GM19240 (cell line): ENCODE results near the gene FAM78B.

Experiments
- DNase-seq: peaks from one replicate; pipeline ENCODE4 v3.0.0; 2011; ENCODE audit warnings: low spot score; ENCODE audit not compliant: insufficient read length

FAM78B gene

DNA sequence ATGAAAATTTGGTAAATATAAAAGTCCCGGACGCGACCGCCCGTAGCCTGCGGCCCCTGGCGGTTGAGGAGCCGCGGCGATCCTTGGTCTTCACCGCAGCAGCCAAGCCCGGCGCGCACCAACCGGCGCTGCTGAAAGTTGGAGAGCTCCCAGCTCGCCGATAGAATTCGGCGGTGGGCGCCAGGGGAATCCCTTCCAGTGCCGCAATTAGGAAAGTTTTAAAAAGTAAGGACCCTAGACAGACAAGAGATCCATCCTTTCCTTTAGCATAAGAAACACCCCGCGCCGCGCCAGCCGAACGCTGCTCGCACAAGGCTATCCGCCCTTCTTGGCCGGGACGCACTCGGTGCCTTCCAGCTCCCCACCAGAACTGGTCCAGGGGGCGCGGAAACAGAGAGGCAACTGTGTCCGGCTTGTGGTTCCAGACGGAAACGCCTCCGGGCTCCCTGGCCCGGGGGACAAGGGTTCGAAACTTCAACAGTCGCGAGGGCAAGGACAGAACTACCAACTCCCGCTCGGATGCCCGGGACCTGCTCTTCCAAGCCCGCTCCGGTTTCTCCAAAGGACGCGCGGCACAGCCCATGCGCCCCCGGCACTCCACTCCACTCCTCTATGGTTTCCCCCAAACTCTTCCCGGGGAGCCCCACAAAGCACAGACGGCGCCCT lies 1.7 kb downstream of the FAM78B start:
- DNase-seq, result no peak

DNA sequence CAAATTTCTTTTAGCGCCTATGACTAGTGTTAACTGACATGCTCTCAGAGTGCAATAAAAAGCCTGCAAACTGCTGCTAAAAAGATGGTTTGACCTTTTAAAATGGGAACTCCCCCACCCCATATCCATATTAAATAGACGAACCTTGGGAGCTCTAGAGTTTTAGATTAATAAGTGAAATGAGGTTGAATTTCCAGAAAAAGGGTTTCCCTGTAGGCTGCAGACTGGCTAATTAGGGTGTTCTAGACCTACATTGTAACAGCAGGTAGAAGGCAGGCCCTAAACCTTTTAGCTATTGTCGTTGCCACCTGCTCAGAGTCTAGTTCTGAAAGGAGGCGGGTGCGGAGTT lies 2.2 kb downstream of the FAM78B start:
- DNase-seq, result no peak

DNA sequence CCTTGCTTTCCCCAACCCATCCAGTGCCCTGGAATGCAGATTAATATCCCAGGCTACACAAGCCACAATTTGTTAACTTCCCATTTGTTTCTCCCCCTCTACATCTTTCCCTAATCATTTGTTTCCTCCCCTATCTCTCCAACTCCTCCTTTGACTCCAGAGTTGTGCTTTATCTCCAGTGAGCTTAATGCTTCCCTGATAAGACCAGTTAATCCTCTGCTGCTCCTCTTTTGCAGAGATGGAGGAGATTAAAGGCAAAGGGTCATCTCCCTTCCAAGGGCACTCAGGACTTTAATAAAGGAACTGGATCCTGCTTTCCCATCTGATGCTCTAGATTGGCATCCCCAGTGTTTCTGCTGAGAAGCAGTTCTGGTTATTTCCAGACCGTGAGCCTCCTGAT lies 7.1 kb downstream of the FAM78B start:
- DNase-seq, result no peak

DNA sequence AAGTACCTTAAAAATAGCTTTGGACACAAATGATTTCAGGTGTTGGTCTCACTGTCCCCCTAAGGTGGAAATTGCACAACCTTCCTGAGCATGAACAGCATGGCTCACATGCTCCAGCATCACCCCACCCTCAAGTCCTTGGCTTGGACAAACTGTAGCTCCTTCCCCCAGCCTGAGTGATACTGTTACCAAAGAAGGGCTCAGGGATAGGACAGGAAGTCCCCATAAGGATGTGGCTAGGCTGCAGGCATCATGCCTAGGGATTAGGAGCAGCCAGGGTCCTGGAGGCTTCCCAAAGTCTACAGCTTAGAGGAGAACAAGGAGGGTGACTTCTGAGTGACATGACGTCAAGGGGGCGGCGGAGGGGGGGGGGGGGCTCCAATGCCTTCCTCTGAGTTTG lies 10.1 kb downstream of the FAM78B start:
- no peak for DNase-seq

DNA sequence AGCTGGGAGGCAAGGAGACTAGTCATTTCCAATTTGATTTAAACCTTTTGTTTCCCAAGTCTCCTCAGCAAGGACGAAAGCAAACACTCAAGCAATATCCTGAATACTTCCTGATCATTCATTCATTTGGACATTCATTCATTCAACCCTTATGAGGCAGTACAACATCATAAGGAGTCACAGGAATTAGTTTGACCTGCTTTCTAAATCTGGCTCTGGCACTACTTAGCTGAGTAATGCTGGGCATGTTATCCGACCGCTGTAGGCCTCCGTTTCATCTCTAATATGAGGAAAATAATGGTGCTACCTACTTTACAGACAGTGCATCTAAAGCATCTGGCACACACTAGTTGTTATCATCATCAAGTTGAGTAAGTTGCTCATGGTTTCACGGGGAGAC lies 11.7 kb downstream of the FAM78B start:
- DNase-seq, result no peak

DNA sequence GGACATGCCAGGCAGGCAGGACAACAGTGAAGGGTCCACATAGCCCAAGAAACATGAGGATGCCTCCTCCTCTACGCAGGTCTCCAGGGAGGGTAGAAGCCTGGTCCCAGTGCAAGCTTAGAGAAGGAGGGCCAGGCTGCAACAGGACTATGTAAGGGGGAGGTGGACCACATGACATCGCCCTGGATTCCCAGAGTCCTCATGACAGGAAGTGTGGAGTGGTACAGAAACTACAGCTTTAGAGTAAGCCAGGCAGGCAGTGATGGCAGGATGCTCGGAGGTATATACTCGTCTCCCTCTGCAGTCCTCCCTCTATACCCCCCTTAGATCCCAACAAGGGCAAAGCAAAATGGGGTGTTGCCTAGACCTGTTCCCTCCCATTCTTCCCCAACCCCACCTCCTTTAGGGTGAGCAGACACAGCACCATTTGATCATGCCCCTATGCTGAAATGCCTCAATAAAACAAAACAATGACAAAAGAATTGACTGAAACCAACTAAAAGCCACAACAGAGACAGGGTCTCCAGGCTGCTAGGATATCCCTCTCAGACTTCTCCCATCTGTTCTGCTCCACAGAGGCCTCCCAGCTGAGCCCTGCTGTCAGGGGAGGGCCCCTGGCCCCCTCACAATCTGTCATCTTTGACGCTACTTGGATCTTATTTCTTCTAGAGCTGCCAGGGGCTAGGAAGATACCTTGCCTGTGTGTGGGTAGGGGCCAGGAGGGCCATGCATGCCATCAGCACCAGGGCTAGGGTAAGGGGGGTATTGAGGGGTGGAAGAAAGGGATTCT lies 13.1 kb downstream of the FAM78B start:
- DNase-seq, result no peak

DNA sequence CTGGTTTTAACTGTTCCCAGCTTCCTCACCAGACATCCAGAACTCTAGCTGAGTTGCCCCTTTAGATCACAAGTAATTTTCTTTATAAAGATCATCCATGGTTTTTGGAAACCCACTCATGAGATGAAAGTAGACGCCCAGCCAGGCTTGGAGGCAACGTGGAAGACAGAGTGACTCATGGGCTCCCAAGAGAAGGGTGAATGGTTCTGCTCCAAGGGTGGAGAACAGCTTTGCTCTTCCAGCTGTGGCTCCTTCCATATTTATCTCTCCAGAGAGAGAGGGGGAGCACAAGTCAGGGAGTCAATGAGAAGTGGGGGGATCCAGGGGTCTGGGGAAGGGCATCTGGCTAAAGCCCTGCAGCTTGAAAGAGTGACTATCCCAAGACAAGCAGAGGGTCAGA lies 13.8 kb downstream of the FAM78B start:
- no peak for DNase-seq

DNA sequence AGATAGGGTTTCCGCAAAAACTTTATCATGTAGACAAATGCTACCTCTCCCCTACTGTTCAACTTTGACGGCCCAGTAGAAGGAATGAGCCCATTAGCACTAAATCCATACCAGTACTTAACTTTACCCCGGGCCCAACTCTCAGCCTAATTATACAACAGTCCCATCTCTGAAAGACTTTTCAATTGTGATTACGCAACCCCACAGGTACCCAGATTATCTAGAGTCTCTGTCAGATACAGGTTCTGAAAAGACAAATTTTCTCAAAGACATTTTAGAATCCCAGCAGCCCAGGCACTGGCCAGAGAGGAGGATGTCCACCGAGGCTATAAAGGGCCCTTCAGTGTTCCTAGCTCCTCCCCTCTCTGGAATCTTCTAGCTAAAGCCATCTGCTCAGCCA lies 15.0 kb downstream of the FAM78B start:
- DNase-seq, result no peak

DNA sequence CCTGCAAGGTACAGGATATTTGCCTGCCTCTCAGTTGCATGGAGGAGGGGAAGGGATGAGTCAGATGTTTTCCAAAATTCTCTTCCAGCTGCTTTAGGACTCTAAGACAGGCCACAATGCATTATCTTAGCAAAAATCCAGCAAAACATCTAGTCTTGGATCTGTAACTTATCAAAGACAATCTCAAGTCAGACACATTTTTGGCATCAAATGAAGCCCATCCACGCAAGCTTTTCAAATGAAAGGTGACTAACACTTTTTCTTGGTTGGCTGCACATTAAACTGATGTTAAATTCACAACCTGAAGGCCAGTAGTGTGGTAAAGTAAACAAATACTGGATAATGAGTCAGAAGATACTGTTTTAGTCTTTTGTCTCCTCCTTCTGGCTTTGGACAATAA lies 21.3 kb downstream of the FAM78B start:
- no peak for DNase-seq

DNA sequence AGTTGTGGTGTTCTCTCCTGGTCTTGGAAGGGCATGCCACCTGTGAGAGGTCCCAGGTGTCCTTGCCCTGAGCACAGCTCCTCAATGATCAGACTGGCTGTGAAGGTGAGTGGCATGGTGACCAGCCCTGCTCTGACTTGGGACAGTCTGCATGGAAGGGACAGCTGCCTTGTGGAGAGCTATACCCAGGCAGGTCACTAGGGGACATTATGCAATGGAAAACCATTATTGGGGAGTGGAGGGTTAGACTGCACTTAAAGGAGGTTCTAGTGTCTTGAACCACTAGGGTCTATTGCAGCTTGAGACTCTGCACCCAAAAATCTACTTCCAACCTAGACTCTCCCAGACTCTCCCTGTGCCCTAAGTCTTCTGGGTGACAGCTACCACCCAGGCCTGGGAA lies 24.8 kb downstream of the FAM78B start:
- DNase-seq, result no peak

DNA sequence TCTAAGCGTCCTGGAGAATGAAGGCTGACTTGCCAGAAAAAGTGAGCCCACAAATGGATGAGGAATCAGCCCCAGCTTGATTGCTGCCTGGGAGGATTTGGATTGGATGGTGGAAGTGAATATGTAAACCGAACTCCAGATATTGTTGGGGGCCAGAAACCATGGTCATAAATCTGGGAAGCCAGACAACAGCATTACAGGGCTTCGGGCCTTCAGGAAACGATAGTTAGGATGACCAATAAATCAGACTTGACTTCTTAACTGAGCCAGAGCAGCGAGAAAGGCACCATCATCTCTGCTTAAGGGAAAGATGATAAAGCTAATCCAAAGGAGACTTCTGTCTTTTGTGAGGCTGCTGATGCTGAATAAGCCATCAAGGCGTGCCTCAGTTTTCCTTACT lies 26.6 kb downstream of the FAM78B start:
- DNase-seq, result no peak

DNA sequence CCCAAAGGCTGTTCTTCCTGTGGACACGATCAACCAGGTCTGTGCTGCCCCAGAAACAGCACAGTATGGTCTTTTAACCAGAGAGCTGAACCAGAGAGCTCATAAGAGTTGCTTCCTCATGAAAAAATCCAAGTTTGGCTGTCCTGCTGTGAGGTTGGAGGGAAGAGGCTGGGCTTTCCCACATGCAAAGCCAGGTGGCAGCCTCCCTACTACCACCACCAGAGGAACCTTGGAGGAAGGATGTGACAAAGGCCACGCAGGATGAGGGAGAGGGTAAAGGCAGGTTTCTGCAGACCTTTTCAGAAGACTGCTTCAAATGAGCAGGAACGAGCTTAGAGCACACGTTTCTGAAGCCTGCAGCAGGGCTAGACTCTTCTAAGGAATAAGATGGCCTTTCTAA lies 27.1 kb downstream of the FAM78B start:
- DNase-seq, result no peak

DNA sequence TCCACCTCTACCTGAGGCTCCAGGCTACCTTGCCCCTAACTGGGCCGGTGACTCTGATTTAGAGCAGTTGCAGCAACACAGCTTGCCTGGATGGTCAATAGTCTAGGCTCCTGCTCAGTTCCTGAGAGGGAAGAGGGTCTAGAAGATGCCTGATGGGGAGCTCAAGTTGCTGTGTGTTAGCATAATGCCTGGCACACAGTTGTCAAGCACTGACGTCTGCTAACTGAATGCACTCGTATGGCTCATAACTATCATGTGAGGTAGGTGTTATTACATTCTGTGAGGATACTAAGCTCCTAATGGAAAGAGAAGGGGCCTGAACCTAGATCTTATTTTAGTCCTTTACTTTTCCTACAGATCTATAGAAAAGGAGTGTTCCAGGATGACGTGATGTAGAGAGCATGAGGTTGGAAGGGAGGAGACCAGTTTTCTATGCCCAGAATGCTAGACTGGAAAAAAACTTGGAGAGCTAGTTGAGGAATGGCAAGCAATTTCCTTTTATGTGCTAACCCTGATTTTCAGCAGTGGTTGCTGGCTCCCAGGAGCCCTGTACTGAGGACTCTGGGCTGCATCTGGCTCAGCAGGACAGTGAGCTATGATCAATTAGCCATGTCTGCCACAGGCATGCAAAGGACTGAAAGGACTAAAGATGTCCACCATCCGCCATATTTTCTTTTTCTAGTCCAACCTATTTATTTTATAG lies 30.0 kb downstream of the FAM78B start:
- no peak for DNase-seq

DNA sequence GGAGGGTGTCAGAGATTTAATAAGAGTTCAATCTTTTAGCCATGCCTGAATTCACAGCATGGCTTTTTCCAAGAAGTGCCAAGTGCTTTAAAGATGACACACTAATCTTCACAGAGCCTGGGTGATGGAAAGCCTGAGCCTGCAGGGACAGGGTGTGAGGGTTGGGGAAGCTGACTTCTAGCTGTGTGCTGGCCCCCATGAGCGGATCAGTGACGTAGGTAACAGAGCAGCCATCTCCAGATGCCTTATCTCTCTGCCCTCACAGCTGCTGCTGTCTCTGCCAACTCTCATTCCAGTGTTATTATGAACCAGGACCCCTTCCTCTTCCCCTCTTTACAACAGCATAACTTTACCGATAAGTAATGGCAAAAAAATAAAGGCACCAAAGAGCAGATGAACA lies 30.6 kb downstream of the FAM78B start:
- DNase-seq, result no peak

DNA sequence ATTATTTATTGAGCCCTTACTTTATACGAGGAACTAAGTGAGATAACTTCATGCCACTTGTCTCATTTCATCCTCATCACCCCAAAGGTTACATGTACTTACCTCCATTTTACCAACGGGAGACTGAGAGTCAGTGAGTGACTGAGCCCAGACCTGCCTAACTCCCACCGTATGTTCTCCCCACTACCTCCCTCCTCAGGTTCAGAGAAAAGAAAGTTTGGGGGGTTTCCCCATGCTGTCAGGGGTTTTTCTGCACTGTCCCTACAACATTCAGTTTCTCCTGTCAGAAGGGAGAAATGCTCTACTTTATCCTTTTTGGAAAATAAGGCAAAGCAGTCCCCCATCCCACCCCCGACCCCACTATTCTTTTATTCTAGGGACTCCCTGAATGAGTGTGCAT lies 32.9 kb downstream of the FAM78B start:
- DNase-seq, result peak; percentile 19

DNA sequence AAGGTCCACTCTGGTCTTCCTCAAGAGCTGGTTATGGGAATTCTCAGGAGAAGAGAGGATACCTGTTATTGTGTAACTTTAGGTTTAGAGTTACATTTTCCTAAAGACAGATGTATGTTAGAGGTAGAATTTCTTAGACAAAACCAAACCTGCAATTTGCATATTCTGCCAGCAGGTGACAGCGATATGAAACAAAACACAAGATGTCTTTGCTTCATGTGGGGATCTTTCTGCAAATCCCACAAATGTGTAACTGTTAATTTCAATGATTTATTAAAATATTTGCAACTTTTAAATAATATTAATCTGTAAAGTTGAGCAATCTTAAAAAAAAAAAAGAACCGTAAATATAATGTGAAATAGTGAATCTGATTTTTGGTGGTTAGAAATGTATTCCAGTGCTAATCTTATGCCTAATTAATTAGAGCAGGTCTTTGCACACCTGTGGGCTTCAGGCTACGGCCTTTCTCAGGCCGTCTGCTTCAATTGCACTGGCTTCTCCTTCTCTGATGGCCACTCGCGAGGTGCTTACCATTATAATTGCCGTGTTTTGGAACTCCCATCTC lies 33.4 kb downstream of the FAM78B start:
- no peak for DNase-seq

DNA sequence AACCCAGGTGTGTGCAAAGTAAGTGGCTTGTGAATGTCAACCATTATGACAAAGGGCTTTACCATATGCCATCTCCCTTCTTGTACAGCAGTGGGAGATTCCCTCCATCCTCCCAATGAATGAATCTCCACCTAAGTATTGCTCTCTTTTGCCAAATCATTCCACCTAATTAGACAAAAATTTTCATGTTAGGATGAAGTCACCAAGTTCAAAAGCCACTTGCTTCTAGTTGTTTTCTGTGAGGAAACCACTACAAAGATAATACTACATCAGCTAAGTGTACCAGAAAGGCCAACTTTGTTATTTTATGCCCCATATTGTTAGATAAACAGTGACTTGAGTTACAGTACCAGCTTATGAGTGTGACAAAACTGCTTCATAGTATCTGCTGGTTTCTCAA lies 34.3 kb downstream of the FAM78B start:
- DNase-seq, result no peak

DNA sequence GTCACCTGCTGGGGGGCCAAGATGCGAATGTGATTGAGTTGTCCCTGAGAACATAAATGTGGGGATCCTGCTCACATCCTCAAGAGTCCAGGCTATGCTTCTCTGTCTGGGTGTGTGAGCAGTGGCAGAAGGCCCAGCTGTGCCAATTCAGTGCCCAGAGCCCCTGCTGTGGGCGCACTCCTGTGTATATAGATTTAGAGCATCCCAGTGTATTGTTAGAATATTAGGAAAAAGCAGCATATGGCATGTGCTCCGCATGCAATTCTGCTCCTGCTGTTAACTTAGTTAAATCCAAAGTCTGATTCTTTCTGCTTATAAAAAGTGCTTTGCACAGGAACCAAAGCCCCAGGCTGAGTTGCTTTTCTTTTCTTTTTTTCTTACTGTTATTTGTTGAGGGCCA lies 37.8 kb downstream of the FAM78B start:
- DNase-seq, result no peak

DNA sequence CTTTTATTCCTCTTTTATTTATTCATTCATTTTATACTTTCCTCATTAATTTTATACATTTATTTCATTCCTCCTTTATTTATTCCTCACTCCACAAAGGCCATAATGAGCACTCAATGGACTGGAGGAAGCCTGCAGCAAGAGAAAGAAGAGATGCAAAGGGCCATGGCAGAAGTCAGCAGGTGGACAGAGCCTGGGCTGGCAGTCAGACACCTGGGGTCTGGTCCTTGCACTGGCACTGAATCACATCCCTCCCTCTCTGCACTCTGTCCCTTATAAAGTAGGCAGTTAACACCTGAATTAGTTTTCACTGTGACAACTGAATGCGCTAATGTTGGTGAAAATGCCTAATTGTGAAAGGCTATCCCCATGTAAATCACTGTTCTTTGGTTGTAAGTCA lies 38.6 kb downstream of the FAM78B start:
- no peak for DNase-seq

DNA sequence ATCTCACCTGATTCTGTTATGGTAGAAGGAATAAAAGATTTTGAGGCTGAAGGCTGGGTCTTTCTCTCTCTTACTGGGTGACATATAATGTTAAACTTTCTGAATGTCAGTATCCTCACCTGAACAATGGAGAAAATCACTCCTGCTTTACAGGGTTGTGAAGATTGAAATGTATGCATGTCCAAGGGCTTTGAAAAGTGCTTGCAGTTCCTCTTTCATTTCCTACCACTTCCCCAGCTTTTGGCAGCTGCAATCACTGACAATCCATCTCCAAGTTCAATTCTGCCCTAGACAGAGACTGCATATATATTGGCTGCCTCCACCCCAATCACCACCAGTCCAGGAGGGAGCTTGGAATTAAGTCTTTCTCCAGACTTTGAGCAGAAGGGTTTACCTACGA lies 39.8 kb downstream of the FAM78B start:
- DNase-seq, result no peak

DNA sequence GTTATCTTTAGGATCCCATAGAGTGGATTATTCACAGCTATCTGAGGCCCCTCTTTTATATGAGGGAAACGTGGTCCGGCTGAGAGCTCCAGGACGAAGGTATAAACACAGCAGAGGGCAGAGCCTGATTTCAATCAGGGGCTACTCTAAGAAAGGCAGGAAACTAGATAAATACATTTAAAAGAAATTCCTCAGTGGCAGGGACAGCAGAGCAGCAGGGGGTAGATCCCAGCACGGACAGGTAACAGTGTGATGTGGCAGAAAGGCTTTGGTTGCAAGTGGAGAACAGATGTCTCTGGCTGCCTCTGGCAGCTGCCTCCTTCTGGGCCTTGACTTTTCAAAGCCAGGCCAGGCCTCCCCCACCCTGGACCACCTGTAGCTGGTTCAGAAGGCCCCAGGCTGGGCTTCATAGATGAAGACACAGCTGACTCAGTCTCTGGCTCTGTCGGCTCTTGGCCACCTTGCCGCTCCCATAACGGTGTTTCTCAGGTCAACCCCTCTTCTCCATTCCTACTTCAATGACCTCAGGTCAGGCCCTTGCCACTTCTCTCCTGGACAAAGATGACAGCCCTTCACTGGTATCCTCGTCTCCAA lies 43.8 kb downstream of the FAM78B start:
- DNase-seq, result no peak

DNA sequence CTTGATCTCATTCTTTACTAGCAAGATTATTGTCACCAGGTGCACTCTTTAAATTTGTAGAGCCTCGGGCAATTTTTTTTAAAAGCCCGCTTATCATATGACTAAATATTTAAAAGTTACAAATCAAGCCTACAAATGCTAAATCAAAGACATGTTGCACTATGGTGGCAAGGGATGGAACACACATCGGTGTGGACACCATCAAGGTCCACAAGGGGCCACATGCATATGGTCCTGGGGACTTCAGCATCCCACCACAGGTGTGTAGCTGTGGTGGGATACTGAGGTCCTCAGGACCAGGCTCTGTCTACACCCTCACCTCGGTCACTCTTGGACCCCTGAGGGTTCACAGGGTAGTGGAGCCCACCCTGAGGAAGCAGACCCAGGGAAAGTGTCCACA lies 45.8 kb downstream of the FAM78B start:
- DNase-seq, result no peak
